Renal cortical epithelial cell (primary cell): ENCODE data around the gene IL1R1. TPM values are rescaled to one million over a fixed set of nuclear protein-coding genes. Genes with fewer than 3 reads are reported as not detected.

Experiments
- DNase-seq: peaks from one replicate; pipeline ENCODE4 v3.0.0-alpha.2; 2011; ENCODE audit warnings: low read depth
- total RNA-seq: library from RNA; depleted of rRNA; stranded (reverse); fragments of >200 nt; gene quantifications from 2 replicates; pipeline ENCODE4 v1.2.3, GENCODE V29; 2014

IL1R1 gene
- total RNA-seq, 1 donor from 2014 or later = 62.7 TPM

- DNase-seq = no peak
Observed at GRCh38 chr2:102172745-102173144, 30.2 kb downstream of the IL1R1 start.

GRCh38 chr2:102176172-102176571 is 33.6 kb downstream of the IL1R1 start:
- no peak for DNase-seq

- DNase-seq = no peak
Observed at GRCh38 chr2:102177814-102178478, 35.4 kb downstream of the IL1R1 start.

GRCh38 chr2:102179061-102179460 is 36.5 kb downstream of the IL1R1 start:
- DNase-seq = no peak

DNA sequence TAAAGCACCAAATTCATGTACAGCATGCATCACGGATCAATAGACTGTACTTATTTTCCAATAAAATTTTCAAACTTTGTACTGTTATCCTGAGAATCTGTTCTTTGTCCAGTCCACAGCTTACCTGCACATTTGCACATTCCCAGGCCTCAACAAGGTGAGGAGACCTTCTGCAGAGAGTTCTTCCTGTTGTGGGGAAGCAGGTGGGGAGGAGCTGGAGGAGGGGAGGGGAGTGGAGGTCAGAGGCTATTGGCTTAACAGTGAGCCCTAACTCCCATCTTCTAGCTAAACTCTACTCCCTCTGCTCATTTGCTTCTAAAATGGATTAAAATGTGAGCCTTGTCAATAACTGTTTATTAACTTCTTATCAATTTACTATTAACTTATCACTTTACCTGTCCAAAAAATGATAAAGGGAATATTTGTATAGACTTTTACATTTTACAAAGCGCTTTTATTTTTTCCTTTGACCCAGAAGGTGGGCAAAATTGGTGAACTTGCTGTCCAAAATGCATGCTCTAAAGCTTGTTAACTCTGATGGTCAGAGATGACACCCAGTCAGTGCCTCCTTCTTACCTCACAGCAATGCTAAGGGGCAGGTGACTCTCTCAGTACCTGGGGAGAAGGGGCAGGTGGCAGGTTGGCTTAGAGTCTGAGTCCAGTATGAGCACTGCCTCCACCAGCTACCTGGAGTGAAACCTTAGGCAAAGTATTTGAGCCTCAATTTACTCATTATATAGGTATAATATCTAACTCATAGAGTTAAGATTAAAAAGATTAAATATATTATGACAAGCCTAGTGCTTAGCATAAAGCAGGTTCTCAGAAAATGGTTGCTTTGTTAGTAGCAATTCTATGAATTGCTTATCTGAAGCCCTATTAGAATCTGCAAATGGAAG is 37.5 kb downstream of the IL1R1 start:
- no peak for DNase-seq

- no peak for DNase-seq
Observed at GRCh38 chr2:102180687-102180999, 38.1 kb downstream of the IL1R1 start.

- no peak for DNase-seq
Observed at GRCh38 chr2:102181376-102181775, 38.8 kb downstream of the IL1R1 start.

- DNase-seq = no peak
Observed at GRCh38 chr2:102181919-102182635, 39.5 kb downstream of the IL1R1 start.

DNA sequence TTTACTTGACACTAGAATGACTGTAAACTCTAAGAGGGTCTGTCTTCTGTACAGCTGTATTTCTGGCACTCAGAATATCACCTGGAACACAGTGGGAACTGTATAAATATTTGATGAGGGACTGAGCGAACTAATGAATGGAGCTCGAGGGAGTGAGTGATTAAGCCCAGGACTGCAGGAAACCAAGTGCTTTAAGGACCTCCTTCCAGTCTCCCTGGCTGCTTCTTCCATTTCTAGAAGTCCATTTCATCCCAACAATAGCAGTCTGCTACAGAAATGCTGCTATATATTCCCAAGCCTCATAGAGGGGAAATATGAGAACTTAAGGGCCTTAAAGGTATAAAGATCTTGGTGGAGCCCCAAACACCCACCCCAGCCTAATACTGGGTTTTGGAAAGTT is 41.5 kb downstream of the IL1R1 start:
- DNase-seq = no peak

DNA sequence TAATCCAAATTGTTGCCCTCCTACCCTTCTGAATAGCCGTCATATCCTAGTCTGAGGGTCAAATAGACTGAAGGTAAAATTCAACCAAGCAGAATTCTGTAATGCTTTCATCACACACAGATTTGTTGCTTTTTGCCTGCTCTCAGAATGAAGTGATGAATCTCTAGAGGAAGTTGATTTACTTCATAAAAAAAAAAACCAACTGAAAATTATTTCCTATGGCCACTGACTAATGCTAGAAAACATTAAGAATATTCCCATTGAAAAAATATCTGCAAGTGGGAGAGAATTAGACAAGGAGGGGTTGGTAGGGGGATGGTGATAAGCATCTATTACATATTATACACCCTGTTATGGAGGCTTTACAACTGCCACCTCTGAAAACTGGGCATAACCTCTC is 42.0 kb downstream of the IL1R1 start:
- DNase-seq = no peak

GRCh38 chr2:102185347-102185746 is 42.8 kb downstream of the IL1R1 start:
- no peak for DNase-seq

DNA sequence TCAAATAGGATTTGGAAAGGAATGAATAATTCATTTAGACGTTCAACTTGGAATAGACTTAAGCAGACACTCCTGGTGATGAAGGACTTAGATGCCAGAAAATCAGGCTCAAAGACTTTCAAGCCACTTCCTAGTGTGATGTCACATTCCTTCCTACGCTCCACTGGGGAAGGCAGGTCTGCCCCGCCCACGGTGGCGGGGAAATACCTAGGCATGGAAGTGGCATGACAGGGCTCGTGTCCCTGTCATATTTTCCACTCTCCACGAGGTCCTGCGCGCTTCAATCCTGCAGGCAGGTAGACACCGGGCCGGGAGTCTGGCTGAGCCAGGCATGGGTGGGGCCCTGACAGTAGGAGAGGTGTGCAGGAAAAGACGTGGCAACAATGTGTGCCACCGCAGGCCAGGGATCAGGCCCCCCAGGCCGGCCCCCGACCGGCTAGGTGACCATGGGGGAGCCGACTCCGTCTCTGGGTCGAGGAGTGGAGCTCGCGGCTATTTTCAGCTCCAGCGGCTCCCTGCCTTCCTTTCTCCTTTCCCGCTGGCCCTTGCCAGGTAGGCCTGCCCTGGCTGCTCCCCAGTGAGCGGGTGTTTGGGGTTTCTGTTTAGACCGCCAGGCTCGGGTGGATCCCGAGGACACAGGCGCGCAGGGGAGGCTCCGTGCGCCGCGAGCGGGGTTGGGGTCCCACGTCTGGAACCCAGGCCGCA is 44.4 kb downstream of the IL1R1 start, which contains the start of gene IL1RL2:
TSS of gene IL1RL2 (plus strand) at position 233 of the 705 bp plus-strand sequence. CDS start 845 bp downstream, outside the sequence.
- peak; percentile 63 for DNase-seq

GRCh38 chr2:102187496-102188150 is 45.1 kb downstream of the IL1R1 start:
- DNase-seq = no peak

DNA sequence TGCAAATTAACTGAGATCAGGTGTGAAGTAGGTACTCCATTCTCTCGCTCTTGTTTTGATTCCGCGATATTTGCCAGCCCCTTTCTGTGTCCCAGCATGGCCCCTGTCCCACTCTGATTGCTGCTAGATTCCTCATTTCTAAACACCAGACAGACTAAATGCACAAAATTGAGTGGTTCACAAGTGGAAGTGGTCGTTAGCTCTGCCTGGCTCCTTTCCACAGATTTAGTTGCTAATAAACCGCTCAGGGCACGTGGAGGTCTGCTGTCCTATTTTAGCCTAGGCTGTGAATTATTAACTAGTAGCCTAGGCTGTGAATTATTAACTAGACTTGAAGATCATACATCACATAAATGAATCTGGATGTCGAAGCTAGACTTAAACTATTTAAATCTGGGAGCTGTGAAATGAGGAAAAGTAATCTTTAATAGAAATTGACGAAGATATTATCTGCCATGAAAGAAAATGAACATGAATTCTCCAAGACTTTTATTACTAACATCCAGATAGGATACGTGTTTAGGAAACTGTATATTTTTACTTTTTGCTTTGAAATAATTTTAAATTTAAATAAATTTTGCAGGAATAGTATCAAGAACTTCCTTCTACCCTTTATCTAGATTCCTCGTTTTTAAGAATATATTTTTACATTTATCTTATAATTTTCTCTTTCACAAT is 48.0 kb downstream of the IL1R1 start:
- peak; percentile 84 for DNase-seq

DNA sequence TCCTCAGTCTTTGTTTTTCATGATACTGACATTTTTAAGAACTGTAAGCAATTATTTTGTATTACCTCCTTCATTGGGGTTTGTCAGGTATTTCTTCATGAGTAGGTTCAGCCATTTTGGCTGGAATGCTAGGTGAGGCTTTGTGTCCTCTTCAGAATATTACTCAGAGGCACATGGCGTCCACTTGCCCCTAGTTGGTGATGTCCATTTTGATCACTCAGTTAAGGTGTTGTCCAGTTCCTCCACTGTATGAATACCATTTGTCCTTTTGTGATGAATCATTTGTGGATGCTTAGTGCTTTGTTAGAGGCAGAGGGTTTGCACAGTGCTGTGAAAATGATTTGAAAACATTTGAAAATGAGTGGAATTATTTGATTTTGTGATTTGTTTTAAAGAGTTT is 49.0 kb downstream of the IL1R1 start:
- peak; percentile 36 for DNase-seq

DNA sequence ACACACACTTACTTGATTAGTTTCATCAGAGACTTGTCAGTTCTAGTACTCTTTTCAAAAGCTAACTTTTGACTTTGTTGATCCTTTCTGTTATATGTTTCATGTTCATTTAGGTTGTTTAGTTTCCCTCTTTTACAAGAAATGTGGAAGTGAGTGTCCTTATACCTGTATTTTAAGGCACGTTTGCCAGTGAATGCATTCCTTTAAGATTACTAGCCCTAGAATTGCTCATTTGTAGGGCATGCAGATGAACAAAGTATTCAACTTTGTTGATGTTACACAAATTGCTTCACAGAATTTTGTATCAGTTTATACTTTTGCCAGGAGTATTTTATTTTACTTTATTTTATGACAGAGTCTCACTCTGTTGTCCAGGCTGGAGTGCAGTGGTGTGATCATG is 50.5 kb downstream of the IL1R1 start:
- peak; percentile 65 for DNase-seq

- no peak for DNase-seq
Observed at GRCh38 chr2:102194609-102195268, 52.2 kb downstream of the IL1R1 start.

DNA sequence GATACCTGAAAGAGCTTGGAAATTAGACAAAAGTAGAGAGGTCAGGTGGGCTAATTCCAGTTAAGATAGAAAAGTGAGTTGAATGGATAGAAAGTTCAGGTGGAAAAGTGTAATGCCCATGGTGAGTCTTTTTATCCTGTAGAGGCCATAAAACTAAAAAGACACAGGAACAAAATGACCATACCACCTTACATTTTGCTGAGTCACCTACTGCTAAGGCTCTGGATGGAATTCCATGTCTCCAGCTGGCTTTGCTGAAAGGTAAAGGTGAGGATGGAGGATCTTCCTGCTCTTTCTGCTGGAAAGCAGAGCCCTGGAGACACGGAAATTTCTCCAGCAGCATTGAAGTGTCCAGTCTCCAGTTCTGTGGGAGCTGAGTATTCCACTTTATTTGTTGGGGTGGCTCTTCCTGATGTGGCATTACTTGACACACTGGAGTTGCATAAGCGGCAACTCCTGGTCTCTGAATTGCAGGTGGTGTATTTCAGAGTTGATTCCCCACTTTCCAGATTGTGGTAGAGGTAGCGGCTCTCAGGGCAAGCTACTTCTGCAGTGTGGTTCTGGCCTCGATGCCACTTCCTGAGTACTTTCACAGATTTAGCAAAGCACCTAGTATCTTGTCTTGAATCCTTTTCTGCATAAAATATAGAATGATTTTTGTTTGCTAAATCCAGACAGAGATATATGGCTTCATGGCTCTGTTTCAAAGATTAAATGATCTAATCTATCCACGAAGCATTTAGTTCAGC is 55.0 kb downstream of the IL1R1 start:
- DNase-seq = no peak

DNA sequence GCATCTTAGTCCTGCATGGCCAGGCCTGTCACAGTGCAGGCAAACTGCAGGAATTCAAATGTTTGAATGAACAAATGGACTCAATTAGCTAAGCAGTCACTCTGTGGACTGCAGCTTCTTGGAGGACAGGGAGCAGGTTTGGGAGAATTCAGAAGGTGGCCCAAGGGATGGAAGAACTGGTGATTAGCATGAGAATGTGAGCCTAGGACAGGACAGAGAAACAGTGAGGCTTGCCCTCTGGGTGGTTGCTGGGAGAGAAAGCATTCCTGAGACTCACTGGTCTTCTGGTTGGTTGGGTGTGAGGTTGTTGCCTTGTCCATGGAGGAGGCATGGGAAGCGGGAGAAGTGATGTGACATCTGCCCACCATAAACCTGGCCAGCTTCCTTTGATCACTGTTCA is 58.0 kb downstream of the IL1R1 start:
- no peak for DNase-seq

DNA sequence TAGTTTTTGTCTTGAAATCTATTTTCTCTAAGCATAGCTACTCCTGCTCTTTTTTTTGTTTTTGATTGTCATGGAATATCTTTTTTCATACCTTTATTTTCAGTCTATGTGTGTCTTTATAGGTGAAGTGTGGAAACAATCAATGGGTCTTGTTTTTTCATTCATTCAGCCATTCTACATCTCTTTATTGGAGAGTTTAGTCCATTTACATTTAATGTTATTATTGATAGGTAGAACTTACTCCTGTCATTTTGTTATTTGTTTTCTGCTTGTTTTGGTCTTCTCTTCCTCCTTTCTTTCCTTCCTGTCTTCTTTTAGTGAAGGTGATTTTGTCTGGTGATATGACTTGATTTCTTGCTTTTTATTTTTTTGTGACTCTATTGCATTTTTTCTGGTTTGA is 62.1 kb downstream of the IL1R1 start:
- no peak for DNase-seq
